ENCODE measurements around the gene ZXDC.

GRCh38 chr3:126516152-126516935, 40.7 kb upstream of the ZXDC start:
- TF ChIP-seq JUND (IDR thresholded peaks at IDR 0.05; ENCODE audit: borderline replicate concordance, low read depth, low read length) (no peak), JUND (tag; IDR thresholded peaks at IDR 0.05; ENCODE audit: borderline replicate concordance, low read depth, low read length) (no peak), BDP1 (IDR thresholded peaks at IDR 0.05; ENCODE audit: insufficient read depth, insufficient read length) (no peak), ATF7 (IDR thresholded peaks at IDR 0.05) (no peak), MAFK (IDR thresholded peaks at IDR 0.05; ENCODE audit: low read length) (no peak), ZNF77 (CRISPR knock-in tag; IDR thresholded peaks at IDR 0.05) (no peak), HMGXB4 (CRISPR knock-in tag; IDR thresholded peaks at IDR 0.05) (no peak), PTBP1 (IDR thresholded peaks at IDR 0.05; ENCODE audit: low read depth, low read length) (no peak), RBBP5 (IDR thresholded peaks at IDR 0.05; ENCODE audit: borderline replicate concordance, insufficient read depth, low read length, poor library complexity, severe bottlenecking) (no peak)
